Muscle of leg (tissue), 16 donors: ENCODE results near the gene EGLN1. TPM values are rescaled to one million over a fixed set of nuclear protein-coding genes. Genes with fewer than 3 reads are reported as not detected.
"Not testable (repeated sequence)": the region's sequence is repeated elsewhere in the genome, so short reads cannot be mapped to it uniquely, and the experiment has no call there.

Experiments used
- DNase-seq: peaks from one replicate; pipeline ENCODE4 v3.0.0; 2013
- H3K27ac ChIP-seq: one replicate; pipeline ENCODE4 v1.5.1; 2013; ENCODE audit warnings: mild to moderate bottlenecking, low read length, control low read depth
- H3K27me3 ChIP-seq: one replicate; pipeline ENCODE4 v1.6.1; 2013; ENCODE audit warnings: low read length; ENCODE audit not compliant: control insufficient read depth, insufficient read depth
- H3K36me3 ChIP-seq: one replicate; pipeline ENCODE4 v1.6.1; 2013; ENCODE audit warnings: low read length; ENCODE audit not compliant: control insufficient read depth, insufficient read depth
- H3K4me1 ChIP-seq: one replicate; pipeline ENCODE4 v1.6.1; 2013; ENCODE audit warnings: low read length; ENCODE audit not compliant: control insufficient read depth, insufficient read depth
- H3K4me3 ChIP-seq: one replicate; pipeline ENCODE4 v1.5.1; 2013; ENCODE audit warnings: low read length, control low read depth
- H3K9me3 ChIP-seq: replicated peaks from 2 replicates; pipeline ENCODE4 v1.6.1; 2013; ENCODE audit warnings: low read depth, low read length; ENCODE audit not compliant: control insufficient read depth
- WGBS: methylation state at CpG from one replicate; pipeline ENCODE4 v1.1.5; 2013; ENCODE audit warnings: missing lambda C conversion rate; ENCODE audit not compliant: insufficient coverage; 5-methylcytosine and 5-hydroxymethylcytosine counted together
- long read RNA-seq, 11 donors: transcript quantifications; one replicate each; lab custom pipeline, GENCODE V29; 2026
- polyA plus RNA-seq, 8 donors: library from polyadenylated mRNA; unstranded; fragments of 120-200 nt; gene quantifications; one replicate each; pipeline versions ENCODE4 v1.2.1 to v1.2.3, GENCODE V29; 2013; ENCODE audit warnings: inconsistent platforms in 1 of 8, low replicate concordance in 1 of 8; ENCODE audit not compliant: insufficient read length in 8 of 8, insufficient read depth in 1 of 8
- total RNA-seq: library from RNA; stranded (reverse); fragments of 120-200 nt; gene quantifications from one replicate; pipeline ENCODE4 v1.2.4, GENCODE V29; 2013

The EGLN1 gene
- total RNA-seq = 47.9 TPM
- polyA plus RNA-seq = 10 to 100 TPM; 35.7 to 43.7 (median 40.1) TPM
- long read RNA-seq, donor 1, full-length matches to known transcripts = 8 of 8 reads
- long read RNA-seq, donor 1, partial matches to known transcripts = 0 of 8 reads
- long read RNA-seq, donor 1, other reads (novel, unspliced or antisense) = 0 of 8 reads
- long read RNA-seq, donor 2, full-length matches to known transcripts = 1 of 1 reads
- long read RNA-seq, donor 2, partial matches to known transcripts = 0 of 1 reads
- long read RNA-seq, donor 2, other reads (novel, unspliced or antisense) = 0 of 1 reads
- long read RNA-seq, donor 3, full-length matches to known transcripts = 9 of 9 reads
- long read RNA-seq, donor 3, partial matches to known transcripts = 0 of 9 reads
- long read RNA-seq, donor 3, other reads (novel, unspliced or antisense) = 0 of 9 reads
- long read RNA-seq, donor 4, full-length matches to known transcripts = 10 of 15 reads
- long read RNA-seq, donor 4, partial matches to known transcripts = 0 of 15 reads
- long read RNA-seq, donor 4, other reads (novel, unspliced or antisense) = 5 of 15 reads
- long read RNA-seq, donor 5, full-length matches to known transcripts = 32 of 39 reads
- long read RNA-seq, donor 5, partial matches to known transcripts = 0 of 39 reads
- long read RNA-seq, donor 5, other reads (novel, unspliced or antisense) = 7 of 39 reads
- long read RNA-seq, donor 6, full-length matches to known transcripts = 16 of 16 reads
- long read RNA-seq, donor 6, partial matches to known transcripts = 0 of 16 reads
- long read RNA-seq, donor 6, other reads (novel, unspliced or antisense) = 0 of 16 reads
- long read RNA-seq, donor 7, full-length matches to known transcripts = 16 of 16 reads
- long read RNA-seq, donor 7, partial matches to known transcripts = 0 of 16 reads
- long read RNA-seq, donor 7, other reads (novel, unspliced or antisense) = 0 of 16 reads
- long read RNA-seq, donor 8, full-length matches to known transcripts = 3 of 3 reads
- long read RNA-seq, donor 8, partial matches to known transcripts = 0 of 3 reads
- long read RNA-seq, donor 8, other reads (novel, unspliced or antisense) = 0 of 3 reads
- long read RNA-seq, donor 9, full-length matches to known transcripts = 7 of 7 reads
- long read RNA-seq, donor 9, partial matches to known transcripts = 0 of 7 reads
- long read RNA-seq, donor 9, other reads (novel, unspliced or antisense) = 0 of 7 reads
- long read RNA-seq, donor 10, full-length matches to known transcripts = 12 of 12 reads
- long read RNA-seq, donor 10, partial matches to known transcripts = 0 of 12 reads
- long read RNA-seq, donor 10, other reads (novel, unspliced or antisense) = 0 of 12 reads
- long read RNA-seq, donor 11, full-length matches to known transcripts = 13 of 13 reads
- long read RNA-seq, donor 11, partial matches to known transcripts = 0 of 13 reads
- long read RNA-seq, donor 11, other reads (novel, unspliced or antisense) = 0 of 13 reads

- H3K4me3 ChIP-seq = peak within 1 kb of the TSS; percentile 82
- H3K36me3 ChIP-seq = no peaks in the 10 kb centered on the region
- peaks cover 10% of the 10 kb centered on the region for H3K4me1 ChIP-seq
- DNase-seq = peak; percentile 94
- whole genome bisulfite sequencing = 0% methylated on average over 83 of the region's 104 CpGs
- no peaks in the 10 kb centered on the region for H3K9me3 ChIP-seq
- H3K27me3 ChIP-seq = no peaks in the 10 kb centered on the region
- H3K27ac ChIP-seq = peak within 1 kb of the TSS; percentile 95
These were observed at the start of gene EGLN1 for GRCh38 chr1:231421971-231422797. TSS of gene EGLN1 (minus strand) at chr1:231422287. CDS start at chr1:231421888, 399 bp downstream.

- not testable (repeated sequence) for H3K4me3 ChIP-seq, H3K27me3 ChIP-seq, DNase-seq, H3K9me3 ChIP-seq, H3K27ac ChIP-seq, H3K4me1 ChIP-seq, H3K36me3 ChIP-seq
- no CpG with 5 or more reads among the region's 5 CpGs for WGBS
These were observed 49.4 kb upstream of the EGLN1 start for GRCh38 chr1:231471500-231471899.

- H3K4me3 ChIP-seq = not testable (repeated sequence)
- WGBS = no CpG with 5 or more reads among the region's 3 CpGs
These were observed 48.9 kb upstream of the EGLN1 start for GRCh38 chr1:231471027-231471426.

GRCh38 chr1:231467986-231468385 is 45.9 kb upstream of the EGLN1 start:
- Histone ChIP-seq H3K27me3 (no peaks in the 10 kb centered on the region), H3K27ac (no peak overlapping the region)
- WGBS = no CpG with 5 or more reads among the region's 1 CpG

More at GRCh38 chr1:231471027-231471426, 48.9 kb upstream of the EGLN1 start:
- H3K27me3 ChIP-seq, H3K36me3 ChIP-seq, H3K27ac ChIP-seq, H3K9me3 ChIP-seq, H3K4me1 ChIP-seq, DNase-seq: not testable (repeated sequence)

GRCh38 chr1:231465051-231465450 is 43.0 kb upstream of the EGLN1 start:
- no peak overlapping the region for H3K27ac ChIP-seq
- H3K27me3 ChIP-seq = no peaks in the 10 kb centered on the region
- no peaks in the 10 kb centered on the region for H3K4me1 ChIP-seq
- H3K36me3 ChIP-seq = no peaks in the 10 kb centered on the region
- no peak overlapping the region for H3K4me3 ChIP-seq
- DNase-seq = no peak
- WGBS = no CpG with 5 or more reads among the region's 1 CpG
- H3K9me3 ChIP-seq = no peaks in the 10 kb centered on the region

More at GRCh38 chr1:231467986-231468385, 45.9 kb upstream of the EGLN1 start:
- Histone ChIP-seq H3K9me3 (no peaks in the 10 kb centered on the region), H3K36me3 (no peaks in the 10 kb centered on the region), H3K4me3 (no peak overlapping the region), H3K4me1 (no peaks in the 10 kb centered on the region)
- no peak for DNase-seq

GRCh38 chr1:231463541-231463940 is 41.5 kb upstream of the EGLN1 start:
- no peaks in the 10 kb centered on the region for H3K27me3 ChIP-seq
- no peak overlapping the region for H3K4me3 ChIP-seq
- no peak for DNase-seq
- 96% methylated on average over 3 of the region's 6 CpGs for WGBS
- H3K36me3 ChIP-seq = no peaks in the 10 kb centered on the region
- no peak overlapping the region for H3K27ac ChIP-seq
- no peaks in the 10 kb centered on the region for H3K4me1 ChIP-seq
- H3K9me3 ChIP-seq = no peaks in the 10 kb centered on the region

- Histone ChIP-seq H3K9me3 (no peaks in the 10 kb centered on the region), H3K4me1 (no peaks in the 10 kb centered on the region), H3K4me3 (no peak overlapping the region), H3K27me3 (no peaks in the 10 kb centered on the region), H3K27ac (no peak overlapping the region), H3K36me3 (no peaks in the 10 kb centered on the region)
- WGBS = 70% methylated on average over 1 of the region's 2 CpGs
- no peak for DNase-seq
These were observed 38.5 kb upstream of the EGLN1 start for GRCh38 chr1:231460614-231461013.

- H3K36me3 ChIP-seq, H3K4me3 ChIP-seq, H3K4me1 ChIP-seq, DNase-seq, H3K9me3 ChIP-seq, H3K27ac ChIP-seq, H3K27me3 ChIP-seq: not testable (repeated sequence)
- WGBS = no CpG with 5 or more reads among the region's 1 CpG
These were observed 37.4 kb upstream of the EGLN1 start for GRCh38 chr1:231459438-231459837.

GRCh38 chr1:231457956-231458355 is 35.9 kb upstream of the EGLN1 start:
- H3K27ac ChIP-seq, H3K9me3 ChIP-seq, H3K36me3 ChIP-seq, H3K4me1 ChIP-seq, DNase-seq, H3K27me3 ChIP-seq, H3K4me3 ChIP-seq: not testable (repeated sequence)
